ENCODE measurements around the gene HIPK2. TPM values are rescaled to one million over a fixed set of nuclear protein-coding genes. Genes with fewer than 3 reads are reported as not detected.

HIPK2 gene
- polyA plus RNA-seq, 2 of the 4 experiments (the other 2 are of a cell fraction) = 11.3 to 12.1 TPM

DNA sequence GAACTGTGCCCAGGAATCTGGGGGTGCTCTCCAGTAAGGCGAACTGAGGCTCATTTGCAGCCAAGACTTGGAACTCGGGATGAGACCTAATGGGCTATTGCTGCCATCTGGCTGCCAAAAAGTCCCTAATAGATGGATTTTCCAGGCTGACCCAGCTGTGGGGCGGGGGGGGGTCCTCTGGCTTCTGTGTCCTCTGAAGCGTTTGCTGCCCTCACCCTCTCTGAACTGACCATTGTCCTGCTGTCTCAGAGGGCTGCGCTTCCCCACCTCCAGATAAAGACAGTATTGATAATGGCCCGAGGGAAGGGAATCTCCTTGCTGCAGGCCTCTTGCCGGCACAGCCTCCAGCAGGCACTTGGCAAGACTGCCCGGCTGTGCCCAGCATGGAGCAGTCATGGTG, 207.7 kb downstream of the HIPK2 start:
- no peaks in the 10 kb centered on the region for H3K4me1 ChIP-seq
- no peak overlapping the region for H3K4me2 ChIP-seq
- no peak overlapping the region for H3K27ac ChIP-seq
- no peaks in the 10 kb centered on the region for H3K9me3 ChIP-seq
- 72% methylated on average over 8 of the region's 8 CpGs for WGBS (ENCODE audit: missing lambda C conversion rate)
- no peak for FAIRE-seq
- TF ChIP-seq SREBF2 (IDR thresholded peaks at IDR 0.05) = no peak
- TF ChIP-seq CHD4 (IDR thresholded peaks at IDR 0.05; ENCODE audit: borderline replicate concordance) = no peak
- TF ChIP-seq RAD21 (conservative IDR thresholded peaks at IDR 0.05 in 1 of 2, IDR thresholded peaks at IDR 0.05 in 1 of 2) = 0 out of 5 replicates have a peak, but pooled peaks of 1 of the 2 experiments have one; percentile 12
- no peak for TF ChIP-seq RNF2 (IDR thresholded peaks at IDR 0.05; ENCODE audit: borderline replicate concordance, low read depth)
- TF ChIP-seq, protein P1, sequence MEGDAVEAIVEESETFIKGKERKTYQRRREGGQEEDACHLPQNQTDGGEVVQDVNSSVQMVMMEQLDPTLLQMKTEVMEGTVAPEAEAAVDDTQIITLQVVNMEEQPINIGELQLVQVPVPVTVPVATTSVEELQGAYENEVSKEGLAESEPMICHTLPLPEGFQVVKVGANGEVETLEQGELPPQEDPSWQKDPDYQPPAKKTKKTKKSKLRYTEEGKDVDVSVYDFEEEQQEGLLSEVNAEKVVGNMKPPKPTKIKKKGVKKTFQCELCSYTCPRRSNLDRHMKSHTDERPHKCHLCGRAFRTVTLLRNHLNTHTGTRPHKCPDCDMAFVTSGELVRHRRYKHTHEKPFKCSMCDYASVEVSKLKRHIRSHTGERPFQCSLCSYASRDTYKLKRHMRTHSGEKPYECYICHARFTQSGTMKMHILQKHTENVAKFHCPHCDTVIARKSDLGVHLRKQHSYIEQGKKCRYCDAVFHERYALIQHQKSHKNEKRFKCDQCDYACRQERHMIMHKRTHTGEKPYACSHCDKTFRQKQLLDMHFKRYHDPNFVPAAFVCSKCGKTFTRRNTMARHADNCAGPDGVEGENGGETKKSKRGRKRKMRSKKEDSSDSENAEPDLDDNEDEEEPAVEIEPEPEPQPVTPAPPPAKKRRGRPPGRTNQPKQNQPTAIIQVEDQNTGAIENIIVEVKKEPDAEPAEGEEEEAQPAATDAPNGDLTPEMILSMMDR (IDR thresholded peaks at IDR 0.05) = peak; percentile 10; the same call in 1 of the 3 replicates
- TF ChIP-seq SMC3 (IDR thresholded peaks at IDR 0.05) = no peak
- TF ChIP-seq JUNB (IDR thresholded peaks at IDR 0.05) = no peak
- no peak for TF ChIP-seq EHMT2 (IDR thresholded peaks at IDR 0.05; ENCODE audit: low read depth)
- TF ChIP-seq MAZ (IDR thresholded peaks at IDR 0.05; ENCODE audit: borderline replicate concordance, low read depth, low read length) = no peak
- no peak for TF ChIP-seq RFX5 (IDR thresholded peaks at IDR 0.05)
- no peak for TF ChIP-seq FOXS1 (CRISPR knock-in tag; IDR thresholded peaks at IDR 0.05)
- TF ChIP-seq HOXA7 (CRISPR knock-in tag; IDR thresholded peaks at IDR 0.05) = no peak
- no peak for TF ChIP-seq ZC3H11A (IDR thresholded peaks at IDR 0.05)
- no peak overlapping the region for H3K4me3 ChIP-seq
- ChIA-PET POLR2A (no interaction called here), CTCF (interaction anchor here (0.6 to 5.1 kb wide), 6 partner anchors 15 to 454 kb away, joined by 3 to 18 read pairs (median 4); no protein-coding TSS in a partner anchor)
- no peak for ATAC-seq
- DNase-seq (ENCODE audit: low read depth in 1 of 2, low spot score in 1 of 2) = no peak

DNA sequence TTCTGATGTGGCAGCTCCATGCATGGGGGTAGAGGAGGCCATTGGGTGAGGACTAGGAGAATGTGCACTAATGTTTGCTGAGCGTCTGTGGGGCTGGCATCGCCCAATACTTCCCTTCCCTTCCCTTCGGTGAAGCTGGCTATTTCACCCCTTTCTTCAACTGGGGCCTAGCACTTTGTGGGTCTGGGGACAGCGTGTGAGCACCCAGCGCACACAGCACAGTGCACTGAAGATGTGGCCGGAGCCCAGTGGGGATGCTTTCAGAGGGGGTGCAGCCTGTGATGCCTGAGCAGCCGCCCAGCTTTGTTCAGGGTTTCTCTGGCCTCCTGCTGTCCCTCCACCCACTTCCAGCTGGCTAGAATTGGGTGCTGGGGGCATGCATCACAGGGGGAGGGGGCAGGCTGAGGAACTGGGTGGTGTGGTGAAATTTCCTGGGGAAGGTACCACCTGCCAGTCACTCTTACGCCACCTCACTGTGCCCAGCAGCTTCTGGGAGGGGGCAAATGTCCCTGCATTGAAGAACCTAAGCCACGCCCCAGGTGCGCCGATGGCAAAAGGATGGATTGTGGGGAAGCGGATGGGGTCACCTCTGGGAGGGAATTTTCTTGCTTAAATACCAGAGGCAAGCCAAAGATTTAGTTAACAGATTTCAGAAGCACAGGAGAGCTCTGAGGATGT, 208.8 kb downstream of the HIPK2 start:
- Histone ChIP-seq H3K9me3 (no peaks in the 10 kb centered on the region), H3K4me1 (no peaks in the 10 kb centered on the region), H3K4me2 (no peak overlapping the region), H3K27ac (no peak overlapping the region), H3K4me3 (no peak overlapping the region)
- DNase-seq (ENCODE audit: low read depth in 1 of 2, low spot score in 1 of 2) = no peak
- no peak for FAIRE-seq
- CTCF ChIA-PET = interaction anchor here (0.7 to 5.1 kb wide), 5 partner anchors 10 to 134 kb away, joined by 3 to 18 read pairs (median 6); no protein-coding TSS in a partner anchor
- TF ChIP-seq, protein P1 (IDR thresholded peaks at IDR 0.05) = no peak
- no peak for TF ChIP-seq CHD2 (IDR thresholded peaks at IDR 0.05; ENCODE audit: low read length, partially characterized antibody)
- no peak for TF ChIP-seq GATA3 (IDR thresholded peaks at IDR 0.05; ENCODE audit: borderline replicate concordance)
- no peak for TF ChIP-seq E2F6 (IDR thresholded peaks at IDR 0.05; ENCODE audit: borderline replicate concordance, low read depth)
- TF ChIP-seq EHMT2 (IDR thresholded peaks at IDR 0.05; ENCODE audit: low read depth) = no peak
- TF ChIP-seq, protein P2, sequence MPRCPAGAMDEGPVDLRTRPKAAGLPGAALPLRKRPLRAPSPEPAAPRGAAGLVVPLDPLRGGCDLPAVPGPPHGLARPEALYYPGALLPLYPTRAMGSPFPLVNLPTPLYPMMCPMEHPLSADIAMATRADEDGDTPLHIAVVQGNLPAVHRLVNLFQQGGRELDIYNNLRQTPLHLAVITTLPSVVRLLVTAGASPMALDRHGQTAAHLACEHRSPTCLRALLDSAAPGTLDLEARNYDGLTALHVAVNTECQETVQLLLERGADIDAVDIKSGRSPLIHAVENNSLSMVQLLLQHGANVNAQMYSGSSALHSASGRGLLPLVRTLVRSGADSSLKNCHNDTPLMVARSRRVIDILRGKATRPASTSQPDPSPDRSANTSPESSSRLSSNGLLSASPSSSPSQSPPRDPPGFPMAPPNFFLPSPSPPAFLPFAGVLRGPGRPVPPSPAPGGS (IDR thresholded peaks at IDR 0.05) = no peak
- TF ChIP-seq NR3C1 (IDR thresholded peaks at IDR 0.05) = no peak
- no peak for TF ChIP-seq HOXB5 (CRISPR knock-in tag; IDR thresholded peaks at IDR 0.05)
- no peak for TF ChIP-seq KDM1A (IDR thresholded peaks at IDR 0.05; ENCODE audit: low read depth)
- TF ChIP-seq RFX5 (IDR thresholded peaks at IDR 0.05) = no peak
- no peak for TF ChIP-seq NPAS2 (CRISPR knock-in tag; IDR thresholded peaks at IDR 0.05; ENCODE audit: borderline replicate concordance)
- TF ChIP-seq CBX2 (IDR thresholded peaks at IDR 0.05; ENCODE audit: borderline replicate concordance, low read depth) = no peak
- no peak for TF ChIP-seq ZFP36 (IDR thresholded peaks at IDR 0.05; ENCODE audit: borderline replicate concordance, partially characterized antibody)
- no peak for TF ChIP-seq POLR2A (IDR thresholded peaks at IDR 0.05; ENCODE audit: low read length)
- TF ChIP-seq ZNF302 (CRISPR knock-in tag; IDR thresholded peaks at IDR 0.05) = no peak
- no peak for TF ChIP-seq RAD21 (conservative IDR thresholded peaks at IDR 0.05 in 1 of 2, IDR thresholded peaks at IDR 0.05 in 1 of 2)
- TF ChIP-seq FOSL2 (IDR thresholded peaks at IDR 0.05) = no peak
- no peak for TF ChIP-seq FOSL2 (CRISPR knock-in tag; IDR thresholded peaks at IDR 0.05)
- no peak for TF ChIP-seq JUN (IDR thresholded peaks at IDR 0.05)
- TF ChIP-seq RARB (CRISPR knock-in tag; IDR thresholded peaks at IDR 0.05) = no peak
- 91% methylated on average over 12 of the region's 12 CpGs for WGBS (ENCODE audit: missing lambda C conversion rate)
- POLR2A ChIA-PET = no interaction called here
- ATAC-seq = no peak

All from A549 (cell line).